ENCODE results near the gene SLC17A6. TPM values are rescaled to one million over a fixed set of nuclear protein-coding genes. Genes with fewer than 3 reads are reported as not detected.

The SLC17A6 gene
- total and polyA plus RNA-seq, 8 donors: 0.12 to 4.0 (median 0.19) TPM

GRCh38 chr11:22405377-22405776 is 67.2 kb downstream of the SLC17A6 start:
- TF ChIP-seq CTCF (IDR thresholded peaks at IDR 0.05): no peak

GRCh38 chr11:22407267-22407666 is 69.1 kb downstream of the SLC17A6 start:
- intact Hi-C loops (cut with DNase I): no loop called here
- no peak overlapping the region for H3K4me3 ChIP-seq
- no peaks in the 10 kb centered on the region for H3K4me1 ChIP-seq
- H3K27me3 ChIP-seq: no peaks in the 10 kb centered on the region
- H3K9me3 ChIP-seq: no peaks in the 10 kb centered on the region
- 81 to 84% methylated on average over 1 of the region's 1 CpG for WGBS, 2 donors
- no peak overlapping the region for H3K27ac ChIP-seq
- no peaks in the 10 kb centered on the region for H3K36me3 ChIP-seq
- DNase-seq (no peak), ATAC-seq (no peak), FAIRE-seq (no peak)
- TF ChIP-seq CTCF (IDR thresholded peaks at IDR 0.05): no peak

More at GRCh38 chr11:22405377-22405776, 67.2 kb downstream of the SLC17A6 start:
- no peaks in the 10 kb centered on the region for H3K27me3 ChIP-seq
- FAIRE-seq: no peak
- H3K4me1 ChIP-seq: no peaks in the 10 kb centered on the region
- H3K4me3 ChIP-seq: no peak overlapping the region
- H3K27ac ChIP-seq: no peak overlapping the region
- no peak for DNase-seq
- WGBS, 2 donors: 70 to 76% methylated on average over 3 of the region's 3 CpGs
- no peak for ATAC-seq
- no peaks in the 10 kb centered on the region for H3K36me3 ChIP-seq
- intact Hi-C loops (cut with DNase I): no loop called here
- H3K9me3 ChIP-seq: no peaks in the 10 kb centered on the region

- H3K27ac ChIP-seq: no peak overlapping the region
- DNase-seq (no peak), FAIRE-seq (no peak), ATAC-seq (no peak)
- H3K27me3 ChIP-seq: no peaks in the 10 kb centered on the region
- no peaks in the 10 kb centered on the region for H3K9me3 ChIP-seq
- no peak overlapping the region for H3K4me3 ChIP-seq
- WGBS, 2 donors: 88 to 91% methylated on average over 2 of the region's 2 CpGs
- H3K4me1 ChIP-seq: no peaks in the 10 kb centered on the region
- H3K36me3 ChIP-seq: no peaks in the 10 kb centered on the region
- intact Hi-C loops (cut with DNase I): no loop called here
- no peak for TF ChIP-seq CTCF (IDR thresholded peaks at IDR 0.05)
These were observed 69.7 kb downstream of the SLC17A6 start for GRCh38 chr11:22407921-22408320.

GRCh38 chr11:22415476-22415875 is 77.3 kb downstream of the SLC17A6 start:
- H3K27me3 ChIP-seq: no peaks in the 10 kb centered on the region
- intact Hi-C loops (cut with DNase I): no loop called here
- no peaks in the 10 kb centered on the region for H3K36me3 ChIP-seq
- no peak overlapping the region for H3K27ac ChIP-seq
- FAIRE-seq (no peak), ATAC-seq (peak in 1 of 4 donors; percentile 49), DNase-seq (no peak)
- no peak overlapping the region for H3K4me3 ChIP-seq
- no peaks in the 10 kb centered on the region for H3K4me1 ChIP-seq
- H3K9me3 ChIP-seq: no peaks in the 10 kb centered on the region
- no peak for TF ChIP-seq CTCF (IDR thresholded peaks at IDR 0.05)
- 69 to 79% methylated on average over 4 of the region's 4 CpGs for WGBS, 2 donors

- ATAC-seq: no peak
- DNase-seq: no peak
- intact Hi-C loops (cut with DNase I): no loop called here
- TF ChIP-seq CTCF (IDR thresholded peaks at IDR 0.05): no peak
- no peaks in the 10 kb centered on the region for H3K36me3 ChIP-seq
- H3K9me3 ChIP-seq: no peaks in the 10 kb centered on the region
- 51 to 64% methylated on average over 4 of the region's 4 CpGs for WGBS, 2 donors
- FAIRE-seq: no peak
- H3K27me3 ChIP-seq: no peaks in the 10 kb centered on the region
- no peaks in the 10 kb centered on the region for H3K4me1 ChIP-seq
- H3K4me3 ChIP-seq: no peak overlapping the region
- no peak overlapping the region for H3K27ac ChIP-seq
These were observed 78.3 kb downstream of the SLC17A6 start for GRCh38 chr11:22416462-22416861.

Data from pancreas (tissue), 10 donors.